Measurements from ENCODE around the gene CDK14. TPM values are rescaled to one million over a fixed set of nuclear protein-coding genes. Genes with fewer than 3 reads are reported as not detected.

Gene CDK14
- total and polyA plus RNA-seq, 5 experiments from 2014 or later, result 0.15 to 3.6 (median 2.8) TPM; not detected in 2

GRCh38 chr7:90939666-90940065 lies 343.5 kb downstream of the CDK14 start:
- H3K9me3 Mint-ChIP-seq, result peaks cover 0 to 4% (median 0%) of the 10 kb centered on the region in 9 donors
- no peak overlapping the region for H3K4me3 Mint-ChIP-seq
- POLR2A ChIA-PET, result no interaction called here
- no peaks in the 10 kb centered on the region for H3K4me1 Mint-ChIP-seq
- ATAC-seq (no peak), DNase-seq (no peak)
- H3K27ac Mint-ChIP-seq, result no peak overlapping the region
- H3K27me3 Mint-ChIP-seq, result peaks cover 0 to 2% (median 0%) of the 10 kb centered on the region in 5 donors
- no peaks in the 10 kb centered on the region for H3K36me3 Mint-ChIP-seq

- H3K9me3 Mint-ChIP-seq, result peaks cover 0 to 4% (median 0%) of the 10 kb centered on the region in 9 donors
- no peak overlapping the region for H3K4me3 Mint-ChIP-seq
- no peaks in the 10 kb centered on the region for H3K36me3 Mint-ChIP-seq
- POLR2A ChIA-PET, result no interaction called here
- peaks cover 0 to 6% (median 0%) of the 10 kb centered on the region in 5 donors for H3K27me3 Mint-ChIP-seq
- ATAC-seq, result no peak
- H3K4me1 Mint-ChIP-seq, result no peaks in the 10 kb centered on the region
- H3K27ac Mint-ChIP-seq, result no peak overlapping the region
- no peak for DNase-seq
Observed at GRCh38 chr7:90944021-90944420, 347.9 kb downstream of the CDK14 start.

GRCh38 chr7:90945104-90945787 lies 349.1 kb downstream of the CDK14 start:
- Mint-ChIP-seq H3K9me3 (peaks cover 0 to 4% (median 0%) of the 10 kb centered on the region in 9 donors), H3K4me3 (no peak overlapping the region)
- POLR2A ChIA-PET, result no interaction called here

GRCh38 chr7:90946730-90947501 lies 350.8 kb downstream of the CDK14 start:
- H3K9me3 Mint-ChIP-seq, result peaks cover 0 to 4% (median 0%) of the 10 kb centered on the region in 9 donors
- H3K4me1 Mint-ChIP-seq, result no peaks in the 10 kb centered on the region
- H3K27me3 Mint-ChIP-seq, result peaks cover 0 to 6% (median 0%) of the 10 kb centered on the region in 5 donors
- no peak for DNase-seq
- no peak for ATAC-seq
- H3K36me3 Mint-ChIP-seq, result no peaks in the 10 kb centered on the region
- POLR2A ChIA-PET, result no interaction called here
- no peak overlapping the region for H3K27ac Mint-ChIP-seq
- H3K4me3 Mint-ChIP-seq, result no peak overlapping the region

More at GRCh38 chr7:90945104-90945787, 349.1 kb downstream of the CDK14 start:
- H3K36me3 Mint-ChIP-seq, result no peaks in the 10 kb centered on the region
- DNase-seq (no peak), ATAC-seq (no peak)
- H3K27me3 Mint-ChIP-seq, result peaks cover 0 to 6% (median 0%) of the 10 kb centered on the region in 5 donors
- no peak overlapping the region for H3K27ac Mint-ChIP-seq
- no peaks in the 10 kb centered on the region for H3K4me1 Mint-ChIP-seq

GRCh38 chr7:90948085-90948484 lies 352.0 kb downstream of the CDK14 start:
- H3K36me3 Mint-ChIP-seq, result no peaks in the 10 kb centered on the region
- H3K4me3 Mint-ChIP-seq, result no peak overlapping the region
- no peaks in the 10 kb centered on the region for H3K4me1 Mint-ChIP-seq
- peaks cover 0 to 6% (median 0%) of the 10 kb centered on the region in 5 donors for H3K27me3 Mint-ChIP-seq
- DNase-seq (no peak), ATAC-seq (no peak)
- H3K27ac Mint-ChIP-seq, result no peak overlapping the region
- H3K9me3 Mint-ChIP-seq, result peaks cover 0 to 4% (median 0%) of the 10 kb centered on the region in 9 donors
- POLR2A ChIA-PET, result no interaction called here

GRCh38 chr7:90951229-90951628 lies 355.1 kb downstream of the CDK14 start:
- no peak for DNase-seq
- Mint-ChIP-seq H3K4me1 (no peaks in the 10 kb centered on the region), H3K36me3 (no peaks in the 10 kb centered on the region), H3K9me3 (peaks cover 0 to 2% (median 0%) of the 10 kb centered on the region in 9 donors), H3K4me3 (no peak overlapping the region), H3K27me3 (peaks cover 0 to 6% (median 0%) of the 10 kb centered on the region in 5 donors), H3K27ac (no peak overlapping the region)
- POLR2A ChIA-PET, result no interaction called here
- no peak for ATAC-seq

GRCh38 chr7:90951986-90952954 lies 356.1 kb downstream of the CDK14 start:
- Mint-ChIP-seq H3K27me3 (peaks cover 0 to under 1% (median 0%) of the 10 kb centered on the region in 5 donors), H3K36me3 (no peaks in the 10 kb centered on the region), H3K27ac (no peak overlapping the region), H3K4me3 (no peak overlapping the region), H3K4me1 (no peaks in the 10 kb centered on the region), H3K9me3 (peaks cover 0 to 2% (median 0%) of the 10 kb centered on the region in 9 donors)
- POLR2A ChIA-PET, result no interaction called here
- ATAC-seq (no peak), DNase-seq (no peak)

GRCh38 chr7:90955641-90956207 lies 359.6 kb downstream of the CDK14 start:
- H3K27me3 Mint-ChIP-seq, result no peaks in the 10 kb centered on the region
- no peaks in the 10 kb centered on the region for H3K4me1 Mint-ChIP-seq
- no peaks in the 10 kb centered on the region for H3K9me3 Mint-ChIP-seq
- POLR2A ChIA-PET, result no interaction called here
- no peaks in the 10 kb centered on the region for H3K36me3 Mint-ChIP-seq
- H3K4me3 Mint-ChIP-seq, result no peak overlapping the region
- no peak overlapping the region for H3K27ac Mint-ChIP-seq
- no peak for ATAC-seq
- DNase-seq, result no peak

- Mint-ChIP-seq H3K27ac (no peak overlapping the region), H3K27me3 (no peaks in the 10 kb centered on the region), H3K9me3 (peaks cover 0 to 2% (median 0%) of the 10 kb centered on the region in 9 donors), H3K4me3 (no peak overlapping the region), H3K36me3 (no peaks in the 10 kb centered on the region), H3K4me1 (no peaks in the 10 kb centered on the region)
- POLR2A ChIA-PET, result no interaction called here
- ATAC-seq (no peak), DNase-seq (no peak)
Observed at GRCh38 chr7:90957883-90958282, 361.8 kb downstream of the CDK14 start.

- H3K36me3 Mint-ChIP-seq, result no peaks in the 10 kb centered on the region
- no peak overlapping the region for H3K27ac Mint-ChIP-seq
- peaks cover 0 to 9% (median 0%) of the 10 kb centered on the region in 9 donors for H3K9me3 Mint-ChIP-seq
- ATAC-seq (no peak), DNase-seq (no peak)
- POLR2A ChIA-PET, result no interaction called here
- H3K27me3 Mint-ChIP-seq, result no peaks in the 10 kb centered on the region
- H3K4me1 Mint-ChIP-seq, result peaks cover 0 to 2% (median 0%) of the 10 kb centered on the region in 4 donors
- H3K4me3 Mint-ChIP-seq, result no peak overlapping the region
Observed at GRCh38 chr7:90958647-90959046, 362.5 kb downstream of the CDK14 start.

- no peak overlapping the region for H3K4me3 Mint-ChIP-seq
- H3K27me3 Mint-ChIP-seq, result no peaks in the 10 kb centered on the region
- H3K36me3 Mint-ChIP-seq, result no peaks in the 10 kb centered on the region
- no peak for ATAC-seq
- H3K9me3 Mint-ChIP-seq, result peaks cover 0 to 11% (median 0%) of the 10 kb centered on the region in 9 donors
- POLR2A ChIA-PET, result no interaction called here
- H3K27ac Mint-ChIP-seq, result no peak overlapping the region
- DNase-seq, result no peak
- H3K4me1 Mint-ChIP-seq, result peaks cover 0 to 2% (median under 1%) of the 10 kb centered on the region in 4 donors
Observed at GRCh38 chr7:90961037-90961725, 365.1 kb downstream of the CDK14 start.

GRCh38 chr7:90965211-90965610 lies 369.1 kb downstream of the CDK14 start:
- H3K36me3 Mint-ChIP-seq, result no peaks in the 10 kb centered on the region
- H3K4me1 Mint-ChIP-seq, result peaks cover 0 to 2% (median under 1%) of the 10 kb centered on the region in 4 donors
- DNase-seq (no peak), ATAC-seq (no peak)
- POLR2A ChIA-PET, result no interaction called here
- H3K27me3 Mint-ChIP-seq, result no peaks in the 10 kb centered on the region
- H3K4me3 Mint-ChIP-seq, result no peak overlapping the region
- H3K9me3 Mint-ChIP-seq, result peaks cover 0 to 11% (median 0%) of the 10 kb centered on the region in 9 donors
- H3K27ac Mint-ChIP-seq, result no peak overlapping the region

Measured in naive thymus-derived CD8-positive, alpha-beta T cell (primary cell).